ENCODE measurements around the gene CASP8.

- TF ChIP-seq TAF1 (IDR thresholded peaks at IDR 0.05; ENCODE audit: borderline replicate concordance, insufficient read depth, low read length) (no peak), POLR2AphosphoS5 (IDR thresholded peaks at IDR 0.05; ENCODE audit: low read depth, low read length) (no peak), REST (IDR thresholded peaks at IDR 0.05; ENCODE audit: insufficient read depth in 1 of 2, low read depth in 2 of 2, low read length in 2 of 2) (no peak)
Observed at GRCh38 chr2:201223089-201224073, 37.0 kb upstream of the CASP8 start.
